Activated T-cell treated with anti-CD3 and anti-CD28 coated beads, Interleukin-2, amount 50 U/mL, for 4 hours (primary cell): ENCODE data around the gene RBBP5. TPM values are rescaled to one million over a fixed set of nuclear protein-coding genes. Genes with fewer than 3 reads are reported as not detected.

Experiments used
- ATAC-seq, 2 donors: fragments of 200-7000 bp; cut with Tn5 transposase; one replicate each; pipeline ENCODE4 v1.10.0; 2021
- DNase-seq: peaks from one replicate; pipeline ENCODE4 v3.0.0-alpha.2; 2020
- H3K27me3 Mint-ChIP-seq: one replicate; pipeline ENCODE4 v1.8.0; 2021; ENCODE audit warnings: low read depth, mixed read lengths
- H3K36me3 Mint-ChIP-seq: one replicate; pipeline ENCODE4 v1.8.0; 2022; ENCODE audit warnings: mixed read lengths; ENCODE audit not compliant: insufficient read depth
- H3K4me1 Mint-ChIP-seq: one replicate; pipeline ENCODE4 v1.8.0; 2021; ENCODE audit warnings: low read depth, mixed read lengths
- H3K4me3 Mint-ChIP-seq: one replicate; pipeline ENCODE4 v1.8.0; 2021; ENCODE audit warnings: mild to moderate bottlenecking, moderate library complexity, mixed read lengths
- H3K9me3 Mint-ChIP-seq: one replicate; pipeline ENCODE4 v1.8.0; 2021; ENCODE audit warnings: mixed read lengths
- total RNA-seq, 3 donors: library from RNA; stranded (reverse); gene quantifications; one replicate each; pipeline ENCODE4 v1.2.1, GENCODE V29; 2021

RBBP5 gene
- total RNA-seq, 3 donors from 2014 or later, result 27.4 to 36.2 (median 31.2) TPM

DNA sequence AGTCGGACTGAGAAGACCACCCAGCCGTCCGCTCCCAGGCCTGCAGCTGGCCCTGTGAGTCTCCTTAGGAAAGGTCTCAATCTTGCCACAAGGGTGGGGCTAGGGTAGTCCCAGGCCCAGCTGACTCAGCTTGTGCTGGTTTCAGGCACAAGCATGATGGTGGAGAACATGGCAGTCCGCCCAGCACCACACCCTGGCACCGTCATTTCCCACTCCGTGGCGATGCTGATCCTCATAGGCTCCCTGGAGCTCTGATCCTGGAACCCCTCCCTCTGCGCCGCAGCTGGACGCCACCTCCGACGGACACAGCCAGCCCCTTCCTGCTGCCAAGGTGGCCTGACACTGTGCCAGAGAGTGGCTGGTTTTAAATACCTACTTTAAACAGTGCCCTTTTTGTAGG, 48.3 kb downstream of the RBBP5 start:
- Mint-ChIP-seq H3K4me1 (no peaks in the 10 kb centered on the region), H3K9me3 (no peaks in the 10 kb centered on the region), H3K36me3 (no peaks in the 10 kb centered on the region), H3K4me3 (no peak overlapping the region), H3K27me3 (no peaks in the 10 kb centered on the region)
- no peak for DNase-seq
- no peak for ATAC-seq

DNA sequence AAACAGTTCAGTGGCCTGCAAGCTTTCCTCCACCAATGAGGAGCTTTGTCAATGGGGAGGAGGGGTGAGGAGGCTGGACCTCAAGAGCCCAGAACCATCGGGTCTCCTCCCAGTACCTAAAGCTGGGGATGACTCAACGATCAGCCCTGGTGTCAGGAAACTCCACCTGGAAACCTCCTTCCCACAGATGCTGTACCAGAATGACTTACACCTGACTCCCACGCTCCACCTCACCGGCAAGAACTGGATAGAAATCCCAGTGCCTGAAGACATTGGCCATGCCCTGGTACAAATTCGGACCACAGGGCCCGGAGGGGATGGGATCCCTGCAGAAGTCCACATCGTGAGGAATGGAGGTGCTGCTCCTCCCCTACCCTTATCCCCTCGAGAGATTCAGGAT, 48.9 kb downstream of the RBBP5 start:
- Mint-ChIP-seq H3K36me3 (no peaks in the 10 kb centered on the region), H3K4me3 (no peak overlapping the region), H3K4me1 (no peaks in the 10 kb centered on the region), H3K9me3 (no peaks in the 10 kb centered on the region), H3K27me3 (no peaks in the 10 kb centered on the region)
- no peak for DNase-seq
- no peak for ATAC-seq

DNA sequence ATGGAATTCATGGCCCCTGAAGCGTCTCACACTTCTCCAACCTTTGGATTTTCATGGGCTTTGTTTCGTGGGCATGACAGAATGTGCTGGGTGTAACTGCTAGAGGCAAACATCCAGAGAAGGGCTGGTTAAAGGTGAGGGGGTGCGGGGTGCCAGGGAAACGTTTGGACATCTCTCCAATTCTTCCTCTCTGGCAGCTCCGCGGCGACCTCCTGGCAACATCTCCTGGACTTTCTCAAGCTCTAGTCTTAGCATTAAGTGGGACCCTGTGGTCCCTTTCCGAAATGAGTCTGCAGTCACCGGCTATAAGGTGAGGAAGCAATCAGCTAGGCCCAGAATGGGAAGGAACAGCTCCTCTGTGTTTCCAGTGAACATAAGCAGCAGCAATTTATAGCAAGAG, 49.5 kb downstream of the RBBP5 start:
- no peak for DNase-seq
- Mint-ChIP-seq H3K36me3 (no peaks in the 10 kb centered on the region), H3K4me1 (no peaks in the 10 kb centered on the region), H3K9me3 (no peaks in the 10 kb centered on the region), H3K4me3 (no peak overlapping the region), H3K27me3 (no peaks in the 10 kb centered on the region)
- no peak for ATAC-seq

DNA sequence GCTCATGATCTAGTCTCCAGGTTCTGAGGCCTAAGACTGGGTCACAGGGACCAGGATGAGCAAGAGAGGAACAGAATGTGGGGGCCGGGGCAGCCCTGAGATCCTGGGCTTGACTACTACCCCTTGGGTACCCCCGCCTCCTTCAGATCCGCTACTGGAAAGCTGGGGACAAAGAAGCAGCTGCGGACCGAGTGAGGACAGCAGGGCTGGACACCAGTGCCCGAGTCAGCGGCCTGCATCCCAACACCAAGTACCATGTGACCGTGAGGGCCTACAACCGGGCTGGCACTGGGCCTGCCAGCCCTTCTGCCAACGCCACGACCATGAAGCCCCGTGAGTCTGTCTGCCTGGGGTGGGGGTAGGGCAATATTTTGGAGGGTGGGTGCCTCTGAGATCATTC, 50.0 kb downstream of the RBBP5 start:
- Mint-ChIP-seq H3K27me3 (no peaks in the 10 kb centered on the region), H3K4me1 (no peaks in the 10 kb centered on the region), H3K4me3 (no peak overlapping the region), H3K36me3 (no peaks in the 10 kb centered on the region), H3K9me3 (no peaks in the 10 kb centered on the region)
- DNase-seq, result no peak
- no peak for ATAC-seq

DNA sequence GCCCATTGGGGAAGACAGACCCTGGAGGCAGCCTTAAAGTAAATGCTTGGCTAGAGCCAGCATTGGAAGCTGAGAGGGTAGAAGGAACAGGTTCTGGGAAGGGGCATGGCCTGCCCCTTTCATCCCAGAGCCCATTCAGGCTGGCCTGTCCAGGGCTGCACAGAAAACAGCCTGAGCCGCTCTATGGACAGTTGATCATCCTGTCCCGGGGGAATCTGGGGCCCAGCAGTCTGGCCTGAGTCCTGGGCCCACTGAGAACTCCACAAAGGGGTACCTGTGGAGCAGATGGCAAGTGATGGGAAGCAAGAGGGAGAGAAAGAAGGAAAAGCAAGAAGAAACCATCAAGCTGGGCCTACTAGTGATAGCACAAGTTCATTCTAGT, 50.8 kb downstream of the RBBP5 start:
- Mint-ChIP-seq H3K4me1 (no peaks in the 10 kb centered on the region), H3K36me3 (no peaks in the 10 kb centered on the region), H3K9me3 (no peaks in the 10 kb centered on the region), H3K27me3 (no peaks in the 10 kb centered on the region), H3K4me3 (no peak overlapping the region)
- no peak for DNase-seq
- ATAC-seq, result no peak

DNA sequence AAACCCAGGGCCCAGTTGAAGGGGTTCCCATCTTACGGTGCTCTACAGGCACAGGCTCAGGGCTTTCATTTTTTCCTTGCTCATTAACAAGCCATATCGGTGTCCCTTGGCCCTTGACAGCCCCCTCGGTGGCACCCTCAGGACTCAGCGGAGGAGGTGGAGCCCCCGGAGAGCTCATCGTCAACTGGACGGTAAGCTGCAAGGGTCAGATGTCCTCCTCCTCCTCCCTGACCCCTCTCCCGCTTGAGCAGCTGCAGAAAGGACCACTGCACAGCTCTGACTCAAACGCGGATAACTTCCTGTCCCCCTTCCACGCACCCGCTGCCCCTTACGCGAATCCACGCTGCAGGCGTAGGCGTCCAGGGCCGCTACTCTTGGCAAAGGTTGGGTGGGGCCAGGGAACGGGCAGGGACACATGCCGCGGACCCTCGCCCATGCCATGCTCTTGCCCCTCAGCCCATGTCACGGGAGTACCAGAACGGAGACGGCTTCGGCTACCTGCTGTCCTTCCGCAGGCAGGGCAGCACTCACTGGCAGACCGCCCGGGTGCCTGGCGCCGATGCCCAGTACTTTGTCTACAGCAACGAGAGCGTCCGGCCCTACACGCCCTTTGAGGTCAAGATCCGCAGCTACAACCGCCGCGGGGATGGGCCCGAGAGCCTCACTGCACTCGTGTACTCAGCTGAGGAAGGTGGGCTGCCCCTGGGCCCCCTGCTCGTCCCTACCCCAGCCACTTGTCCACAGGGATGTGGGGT, 52.2 kb downstream of the RBBP5 start:
- no peaks in the 10 kb centered on the region for H3K36me3 Mint-ChIP-seq
- no peak for ATAC-seq
- H3K4me3 Mint-ChIP-seq, result no peak overlapping the region
- H3K4me1 Mint-ChIP-seq, result no peaks in the 10 kb centered on the region
- no peaks in the 10 kb centered on the region for H3K9me3 Mint-ChIP-seq
- no peak for DNase-seq
- no peaks in the 10 kb centered on the region for H3K27me3 Mint-ChIP-seq

DNA sequence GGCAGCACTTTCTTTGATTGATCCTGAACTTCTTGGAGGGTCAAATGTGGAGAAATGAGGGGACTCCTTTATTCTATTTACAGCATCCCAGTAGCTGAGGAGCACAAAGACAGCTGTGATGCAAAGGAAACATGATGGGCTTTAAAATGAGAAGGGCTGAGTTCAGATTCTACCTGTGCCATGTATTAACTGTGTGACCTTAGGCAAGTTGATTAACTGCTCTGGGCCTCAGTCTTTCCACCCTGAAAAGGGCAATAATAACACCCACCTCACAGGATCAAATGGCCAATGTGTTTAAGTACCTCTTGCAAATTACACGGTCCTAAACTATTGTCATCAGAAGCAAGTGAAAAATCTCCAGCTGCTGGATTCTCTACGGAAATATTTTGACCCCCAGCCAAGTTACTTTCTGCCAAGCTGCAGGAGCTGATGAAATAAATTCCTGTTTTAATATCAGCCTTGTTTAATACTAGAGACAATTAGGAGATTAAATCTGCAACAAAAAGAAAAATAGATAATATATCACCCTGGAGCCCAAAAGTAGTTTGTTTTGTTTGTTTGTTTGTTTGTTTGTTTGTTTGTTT, 53.2 kb downstream of the RBBP5 start:
- ATAC-seq, result no peak
- Mint-ChIP-seq H3K36me3 (no peaks in the 10 kb centered on the region), H3K9me3 (no peaks in the 10 kb centered on the region), H3K4me3 (no peak overlapping the region), H3K4me1 (no peaks in the 10 kb centered on the region), H3K27me3 (no peaks in the 10 kb centered on the region)
- DNase-seq, result no peak

DNA sequence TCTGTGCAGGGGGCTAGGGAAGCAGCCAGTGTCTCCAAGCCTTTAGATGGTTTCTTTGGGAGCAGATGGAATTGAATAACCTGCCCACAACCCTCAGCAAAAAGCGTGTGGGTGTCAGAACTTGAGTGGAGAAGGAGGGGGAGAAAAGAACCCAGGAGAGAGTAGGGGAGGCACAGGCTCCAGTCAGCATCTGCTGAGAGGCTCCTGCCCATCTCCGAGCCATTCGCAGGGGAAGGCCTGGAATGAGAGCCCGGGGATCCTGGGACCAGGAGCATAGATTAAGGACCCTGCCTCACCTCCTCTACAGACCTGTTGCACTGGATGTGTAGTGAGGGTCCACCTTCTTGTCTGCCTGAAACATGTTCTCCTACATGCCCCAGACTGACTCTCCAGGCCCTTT, 53.8 kb downstream of the RBBP5 start:
- no peak for ATAC-seq
- Mint-ChIP-seq H3K4me1 (no peaks in the 10 kb centered on the region), H3K4me3 (no peak overlapping the region), H3K9me3 (no peaks in the 10 kb centered on the region), H3K36me3 (no peaks in the 10 kb centered on the region), H3K27me3 (no peaks in the 10 kb centered on the region)
- no peak for DNase-seq

DNA sequence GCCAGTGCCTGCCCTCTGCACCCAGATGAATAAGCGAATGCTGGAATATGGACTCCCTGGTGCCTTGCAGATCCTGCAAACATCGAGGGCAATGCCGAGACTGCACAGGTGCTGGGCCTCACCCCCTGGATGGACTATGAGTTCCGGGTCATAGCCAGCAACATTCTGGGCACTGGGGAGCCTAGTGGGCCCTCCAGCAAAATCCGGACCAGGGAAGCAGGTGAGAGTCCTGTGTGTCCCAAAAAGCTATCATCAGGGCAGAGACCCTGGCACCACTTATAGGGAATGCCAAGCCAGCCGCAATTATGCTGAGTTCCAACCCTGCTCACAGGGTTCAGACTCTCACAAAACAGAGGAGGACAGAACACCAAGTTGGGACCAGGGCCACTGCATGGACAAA, 54.7 kb downstream of the RBBP5 start:
- Mint-ChIP-seq H3K4me1 (no peaks in the 10 kb centered on the region), H3K36me3 (no peaks in the 10 kb centered on the region), H3K27me3 (no peaks in the 10 kb centered on the region), H3K4me3 (no peak overlapping the region), H3K9me3 (no peaks in the 10 kb centered on the region)
- DNase-seq (no peak), ATAC-seq (no peak)

DNA sequence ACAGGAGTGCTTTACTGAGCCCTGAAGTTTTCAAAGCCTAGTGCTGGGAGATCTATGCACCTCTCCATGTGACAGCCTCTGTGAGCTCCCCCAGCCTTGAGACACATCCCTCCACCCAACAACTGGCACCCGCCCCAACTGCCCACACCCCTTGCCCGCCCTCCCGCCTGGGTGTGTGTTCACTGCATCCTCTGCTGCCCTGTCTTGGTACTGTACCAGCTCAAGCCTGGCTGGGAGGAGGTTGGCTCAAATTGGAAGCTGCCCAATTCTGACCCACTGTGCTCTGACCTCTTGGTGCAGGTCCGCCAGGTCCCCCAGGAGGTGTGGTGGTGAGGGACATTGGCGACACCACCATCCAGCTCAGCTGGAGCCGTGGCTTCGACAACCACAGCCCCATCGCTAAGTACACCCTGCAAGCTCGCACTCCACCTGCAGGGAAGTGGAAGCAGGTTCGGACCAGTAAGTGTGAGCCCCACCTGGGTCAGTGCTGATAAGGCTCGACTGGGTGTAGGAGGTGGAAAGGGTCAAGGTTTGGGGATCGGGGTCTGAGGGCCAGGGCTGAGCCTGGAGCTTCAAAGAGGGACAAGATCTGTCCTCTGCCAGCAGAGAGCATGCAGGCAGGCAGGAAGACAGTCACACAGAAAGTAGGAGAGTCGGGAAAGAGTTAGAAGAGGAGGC, 55.5 kb downstream of the RBBP5 start:
- Mint-ChIP-seq H3K4me1 (no peaks in the 10 kb centered on the region), H3K27me3 (no peaks in the 10 kb centered on the region), H3K4me3 (no peak overlapping the region), H3K36me3 (no peaks in the 10 kb centered on the region), H3K9me3 (no peaks in the 10 kb centered on the region)
- no peak for ATAC-seq
- DNase-seq, result no peak

DNA sequence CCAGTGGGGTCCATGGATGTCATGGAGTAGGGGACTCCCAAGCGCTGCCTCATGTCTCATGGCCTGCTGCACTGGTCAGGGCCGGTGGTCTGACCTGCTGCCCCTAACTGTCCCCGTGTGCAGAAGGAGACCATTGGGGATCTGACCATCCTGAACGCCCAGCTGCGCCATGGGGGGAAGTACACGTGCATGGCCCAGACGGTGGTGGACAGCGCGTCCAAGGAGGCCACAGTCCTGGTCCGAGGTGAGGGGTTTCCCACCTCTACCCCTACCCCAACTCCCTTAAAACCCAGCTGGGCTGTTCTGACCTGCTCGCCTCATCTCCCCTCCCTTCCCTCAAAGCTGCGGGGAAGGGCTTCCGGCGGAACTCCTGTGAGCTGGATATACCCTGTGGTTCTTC, 56.1 kb downstream of the RBBP5 start:
- Mint-ChIP-seq H3K36me3 (no peaks in the 10 kb centered on the region), H3K4me3 (no peak overlapping the region), H3K4me1 (no peaks in the 10 kb centered on the region), H3K9me3 (no peaks in the 10 kb centered on the region), H3K27me3 (no peaks in the 10 kb centered on the region)
- DNase-seq, result no peak
- ATAC-seq, result no peak

DNA sequence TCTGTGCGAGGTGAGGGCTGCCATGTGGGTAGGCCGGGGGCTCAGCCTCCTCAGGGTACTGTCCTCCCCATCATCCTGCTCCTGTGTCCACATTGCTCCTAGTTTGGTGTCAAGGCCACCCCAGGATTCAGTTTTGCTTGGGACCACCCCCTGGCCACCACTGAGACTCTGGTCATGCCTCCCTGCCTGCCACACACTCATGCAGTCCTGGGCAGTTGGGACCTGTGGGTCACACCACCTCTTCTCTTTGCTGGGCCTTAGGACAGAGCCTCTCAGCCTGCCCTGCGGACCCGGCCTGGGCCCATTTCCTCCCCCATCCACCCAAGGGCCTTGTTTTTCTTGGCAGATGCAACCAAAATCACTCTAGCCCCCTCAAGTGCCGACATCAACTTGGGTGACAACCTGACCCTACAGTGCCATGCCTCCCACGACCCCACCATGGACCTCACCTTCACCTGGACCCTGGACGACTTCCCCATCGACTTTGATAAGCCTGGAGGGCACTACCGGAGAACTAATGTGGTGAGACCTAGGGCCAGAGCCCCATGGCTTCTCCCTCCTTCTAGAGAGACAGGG, 56.9 kb downstream of the RBBP5 start:
- no peaks in the 10 kb centered on the region for H3K9me3 Mint-ChIP-seq
- H3K4me3 Mint-ChIP-seq, result no peak overlapping the region
- ATAC-seq, result no peak
- DNase-seq, result no peak
- no peaks in the 10 kb centered on the region for H3K36me3 Mint-ChIP-seq
- no peaks in the 10 kb centered on the region for H3K4me1 Mint-ChIP-seq
- H3K27me3 Mint-ChIP-seq, result no peaks in the 10 kb centered on the region

DNA sequence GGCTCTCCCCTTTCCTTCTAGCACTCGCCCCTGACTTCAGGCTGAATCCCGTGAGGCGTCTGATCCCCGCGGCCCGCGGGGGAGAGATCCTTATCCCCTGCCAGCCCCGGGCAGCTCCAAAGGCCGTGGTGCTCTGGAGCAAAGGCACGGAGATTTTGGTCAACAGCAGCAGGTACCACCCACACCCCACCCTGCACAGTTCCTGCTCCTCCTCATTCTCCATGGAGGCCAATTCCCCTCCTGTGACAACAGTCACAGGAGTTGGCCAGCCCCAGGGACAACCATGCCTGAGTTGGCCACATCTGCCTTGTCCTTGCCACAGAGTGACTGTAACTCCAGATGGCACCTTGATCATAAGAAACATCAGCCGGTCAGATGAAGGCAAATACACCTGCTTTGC, 57.5 kb downstream of the RBBP5 start:
- no peak for ATAC-seq
- H3K36me3 Mint-ChIP-seq, result no peaks in the 10 kb centered on the region
- H3K4me3 Mint-ChIP-seq, result no peak overlapping the region
- H3K9me3 Mint-ChIP-seq, result no peaks in the 10 kb centered on the region
- H3K4me1 Mint-ChIP-seq, result no peaks in the 10 kb centered on the region
- no peak for DNase-seq
- no peaks in the 10 kb centered on the region for H3K27me3 Mint-ChIP-seq

DNA sequence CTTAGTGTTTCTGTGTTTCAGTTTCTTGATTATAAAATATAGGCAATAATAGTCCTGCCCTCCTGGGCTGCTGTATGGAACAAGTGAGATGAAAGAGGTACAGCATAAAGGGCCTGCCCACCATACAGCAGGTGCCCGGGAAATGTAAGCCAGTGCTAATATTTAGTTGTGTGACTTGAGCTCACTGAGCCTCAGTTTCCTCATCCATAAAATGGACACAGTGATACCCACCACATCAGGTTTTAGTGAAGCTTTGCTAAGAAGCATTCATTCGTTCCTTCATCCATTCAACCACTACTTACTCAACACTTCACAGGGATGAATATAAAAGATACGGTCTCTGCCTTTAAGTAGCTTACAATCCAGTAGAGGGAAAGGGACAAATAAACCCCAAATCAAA, 58.9 kb downstream of the RBBP5 start:
- ATAC-seq (no peak), DNase-seq (no peak)
- H3K4me3 Mint-ChIP-seq, result no peak overlapping the region
- no peaks in the 10 kb centered on the region for H3K27me3 Mint-ChIP-seq
- H3K36me3 Mint-ChIP-seq, result no peaks in the 10 kb centered on the region
- H3K4me1 Mint-ChIP-seq, result no peaks in the 10 kb centered on the region
- H3K9me3 Mint-ChIP-seq, result no peaks in the 10 kb centered on the region

DNA sequence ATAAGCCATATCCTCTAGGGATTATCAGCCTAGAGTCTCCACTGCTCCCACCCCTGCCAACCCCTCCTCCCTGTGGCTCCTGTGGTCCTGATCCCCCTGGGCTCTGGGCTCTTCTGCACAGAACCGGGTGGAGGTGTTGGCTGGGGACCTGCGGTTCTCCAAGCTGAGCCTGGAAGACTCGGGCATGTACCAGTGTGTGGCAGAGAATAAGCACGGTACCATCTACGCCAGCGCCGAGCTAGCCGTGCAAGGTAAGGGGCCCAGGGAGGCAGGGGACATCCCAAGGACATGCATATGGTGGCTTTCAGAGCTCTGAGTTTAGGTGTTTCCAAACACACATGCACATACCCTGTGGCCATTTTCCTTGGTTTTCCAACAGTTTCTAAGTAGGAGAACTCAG, 59.5 kb downstream of the RBBP5 start:
- H3K27me3 Mint-ChIP-seq, result no peaks in the 10 kb centered on the region
- DNase-seq (no peak), ATAC-seq (no peak)
- no peaks in the 10 kb centered on the region for H3K9me3 Mint-ChIP-seq
- no peaks in the 10 kb centered on the region for H3K36me3 Mint-ChIP-seq
- no peaks in the 10 kb centered on the region for H3K4me1 Mint-ChIP-seq
- no peak overlapping the region for H3K4me3 Mint-ChIP-seq
